Measurements from ENCODE around the gene IL15. TPM values are rescaled to one million over a fixed set of nuclear protein-coding genes. Genes with fewer than 3 reads are reported as not detected.

The IL15 gene
- polyA plus RNA-seq, 1 experiment: 5.5 TPM

- TF ChIP-seq CTCF (IDR thresholded peaks at IDR 0.05; ENCODE audit: insufficient read depth, low read depth, low read length): no peak
- Histone ChIP-seq H3K36me3 (ENCODE audit: control insufficient read depth, insufficient read depth, low read length) (no peaks in the 10 kb centered on the region), H3K27me3 (ENCODE audit: control insufficient read depth, insufficient read depth, low read length) (no peaks in the 10 kb centered on the region), H3K4me3 (ENCODE audit: low read depth, low read length) (no peak overlapping the region)
- ChIA-PET POLR2A (no interaction called here), CTCF (no interaction called here)
- DNase-seq (ENCODE audit: low read depth): no peak
These were observed 60.7 kb downstream of the IL15 start for GRCh38 chr4:141697116-141697515.

- no peaks in the 10 kb centered on the region for H3K36me3 ChIP-seq (ENCODE audit: control insufficient read depth, insufficient read depth, low read length)
- ChIA-PET POLR2A (interaction anchor here (0.6 kb wide), 1 partner anchor 701 kb away, joined by 3 read pairs; no protein-coding TSS in a partner anchor), CTCF (interaction anchor here (0.9 kb wide), 1 partner anchor 31 kb away, joined by 3 read pairs; no protein-coding TSS in a partner anchor)
- H3K27me3 ChIP-seq (ENCODE audit: control insufficient read depth, insufficient read depth, low read length): no peaks in the 10 kb centered on the region
- DNase-seq (ENCODE audit: low read depth): no peak
- TF ChIP-seq CTCF (IDR thresholded peaks at IDR 0.05; ENCODE audit: insufficient read depth, low read depth, low read length): no peak
- H3K4me3 ChIP-seq (ENCODE audit: low read depth, low read length): no peak overlapping the region
These were observed 66.2 kb downstream of the IL15 start for GRCh38 chr4:141702472-141703182.

GRCh38 chr4:141703497-141703896, 67.1 kb downstream of the IL15 start:
- CTCF ChIA-PET: interaction anchor here (1.0 kb wide), 1 partner anchor 328 kb away, joined by 4 read pairs; no protein-coding TSS in a partner anchor
- no peak overlapping the region for H3K4me3 ChIP-seq (ENCODE audit: low read depth, low read length)
- POLR2A ChIA-PET: no interaction called here
- H3K27me3 ChIP-seq (ENCODE audit: control insufficient read depth, insufficient read depth, low read length): no peaks in the 10 kb centered on the region
- no peak for TF ChIP-seq CTCF (IDR thresholded peaks at IDR 0.05; ENCODE audit: insufficient read depth, low read depth, low read length)
- no peak for DNase-seq (ENCODE audit: low read depth)
- H3K36me3 ChIP-seq (ENCODE audit: control insufficient read depth, insufficient read depth, low read length): no peaks in the 10 kb centered on the region

- H3K36me3 ChIP-seq (ENCODE audit: control insufficient read depth, insufficient read depth, low read length): no peaks in the 10 kb centered on the region
- ChIA-PET POLR2A (no interaction called here), CTCF (no interaction called here)
- no peak for TF ChIP-seq CTCF (IDR thresholded peaks at IDR 0.05; ENCODE audit: insufficient read depth, low read depth, low read length)
- H3K4me3 ChIP-seq (ENCODE audit: low read depth, low read length): no peak overlapping the region
- DNase-seq (ENCODE audit: low read depth): no peak
- no peaks in the 10 kb centered on the region for H3K27me3 ChIP-seq (ENCODE audit: control insufficient read depth, insufficient read depth, low read length)
These were observed 68.8 kb downstream of the IL15 start for GRCh38 chr4:141705048-141705746.

- POLR2A ChIA-PET: no interaction called here
- no peaks in the 10 kb centered on the region for H3K36me3 ChIP-seq (ENCODE audit: control insufficient read depth, insufficient read depth, low read length)
- no peak for DNase-seq (ENCODE audit: low read depth)
- no peaks in the 10 kb centered on the region for H3K27me3 ChIP-seq (ENCODE audit: control insufficient read depth, insufficient read depth, low read length)
- CTCF ChIA-PET: no interaction called here
- no peak overlapping the region for H3K4me3 ChIP-seq (ENCODE audit: low read depth, low read length)
- no peak for TF ChIP-seq CTCF (IDR thresholded peaks at IDR 0.05; ENCODE audit: insufficient read depth, low read depth, low read length)
These were observed 69.5 kb downstream of the IL15 start for GRCh38 chr4:141705747-141706377.
